Uterus (tissue), 2 donors: ENCODE results near the gene ZNF576.

Experiments used
- CTCF ChIP-seq, 4 experiments: fragments of 200-600 bp in 2 of 4; fragments of 450-650 bp in 2 of 4; sonication (generic) in 2 of 4; IDR thresholded peaks; one replicate each; pipeline ENCODE4 v1.5.1; 2016 to 2019; ENCODE audit warnings: antibody characterized with exemption in 4 of 4, mild to moderate bottlenecking in 2 of 4, moderate library complexity in 1 of 4
- POLR2A ChIP-seq, 2 donors: fragments of 450-650 bp; IDR thresholded peaks; one replicate each; pipeline ENCODE4 v1.6.1; 2016; ENCODE audit warnings: antibody characterized with exemption in 2 of 2, mild to moderate bottlenecking in 1 of 2, moderate library complexity in 1 of 2

- TF ChIP-seq CTCF (IDR thresholded peaks at IDR 0.05) (no peak), POLR2A (IDR thresholded peaks at IDR 0.05) (no peak)
These were observed 17.6 kb upstream of the ZNF576 start for GRCh38 chr19:43578787-43579186.
